HL-60 (cell line): ENCODE measurements around the gene ICA1L.

ENCODE experiments used
- DNase-seq, 2 experiments: peaks; one replicate each; pipeline ENCODE4 v3.0.0-alpha.2; 2010 to 2020; ENCODE audit warnings: low read depth in 1 of 2, low spot score in 1 of 2
- H3K27ac ChIP-seq: fragments of 250-450 bp; sonication (Bioruptor Pico); replicated peaks from 2 replicates; pipeline ENCODE4 v1.5.1; 2020; ENCODE audit warnings: mild to moderate bottlenecking, moderate library complexity
- H3K27me3 ChIP-seq: fragments of 250-450 bp; sonication (Bioruptor Pico); 2 replicates; pipeline ENCODE4 v1.5.1; 2021; ENCODE audit warnings: mild to moderate bottlenecking, moderate library complexity; ENCODE audit not compliant: insufficient read depth, poor library complexity, severe bottlenecking
- H3K4me3 ChIP-seq: replicated peaks from 2 replicates; pipeline ENCODE4 v1.5.1; 2011; ENCODE audit warnings: mild to moderate bottlenecking, control low read depth, low read length; ENCODE audit not compliant: insufficient read depth
- GABPA ChIP-seq: IDR thresholded peaks from 2 replicates; pipeline ENCODE4 v1.6.1; 2012; ENCODE audit warnings: low read depth
- POLR2AphosphoS5 ChIP-seq: IDR thresholded peaks from 2 replicates; pipeline ENCODE4 v1.6.1; 2012; ENCODE audit warnings: low read depth
- REST ChIP-seq: IDR thresholded peaks from 2 replicates; pipeline ENCODE4 v1.6.1; 2012; ENCODE audit warnings: low read depth; ENCODE audit not compliant: insufficient replicate concordance
- SPI1 ChIP-seq: IDR thresholded peaks from 2 replicates; pipeline ENCODE4 v1.6.1; 2012; ENCODE audit warnings: low read depth, mild to moderate bottlenecking, borderline replicate concordance
- TF ChIP-seq, protein P1 (sequence below): IDR thresholded peaks from one replicate; pipeline ENCODE4 v1.5.1; 2011; ENCODE audit warnings: low read length, control low read depth, inconsistent platforms; ENCODE audit not compliant: insufficient read depth

Gene ICA1L

GRCh38 chr2:202815548-202816360 is 55.8 kb downstream of the ICA1L start:
- DNase-seq: no peak
- Histone ChIP-seq H3K4me3 (no peak overlapping the region), H3K27me3 (no peaks in the 10 kb centered on the region), H3K27ac (no peak overlapping the region)
- TF ChIP-seq GABPA: no peak
- TF ChIP-seq, protein P1, sequence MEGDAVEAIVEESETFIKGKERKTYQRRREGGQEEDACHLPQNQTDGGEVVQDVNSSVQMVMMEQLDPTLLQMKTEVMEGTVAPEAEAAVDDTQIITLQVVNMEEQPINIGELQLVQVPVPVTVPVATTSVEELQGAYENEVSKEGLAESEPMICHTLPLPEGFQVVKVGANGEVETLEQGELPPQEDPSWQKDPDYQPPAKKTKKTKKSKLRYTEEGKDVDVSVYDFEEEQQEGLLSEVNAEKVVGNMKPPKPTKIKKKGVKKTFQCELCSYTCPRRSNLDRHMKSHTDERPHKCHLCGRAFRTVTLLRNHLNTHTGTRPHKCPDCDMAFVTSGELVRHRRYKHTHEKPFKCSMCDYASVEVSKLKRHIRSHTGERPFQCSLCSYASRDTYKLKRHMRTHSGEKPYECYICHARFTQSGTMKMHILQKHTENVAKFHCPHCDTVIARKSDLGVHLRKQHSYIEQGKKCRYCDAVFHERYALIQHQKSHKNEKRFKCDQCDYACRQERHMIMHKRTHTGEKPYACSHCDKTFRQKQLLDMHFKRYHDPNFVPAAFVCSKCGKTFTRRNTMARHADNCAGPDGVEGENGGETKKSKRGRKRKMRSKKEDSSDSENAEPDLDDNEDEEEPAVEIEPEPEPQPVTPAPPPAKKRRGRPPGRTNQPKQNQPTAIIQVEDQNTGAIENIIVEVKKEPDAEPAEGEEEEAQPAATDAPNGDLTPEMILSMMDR: no peak
- TF ChIP-seq REST: no peak
- no peak for TF ChIP-seq SPI1
- no peak for TF ChIP-seq POLR2AphosphoS5

- no peak overlapping the region for H3K4me3 ChIP-seq
- no peak for TF ChIP-seq POLR2AphosphoS5
- no peak for TF ChIP-seq SPI1
- TF ChIP-seq, protein P1: no peak
- TF ChIP-seq REST: no peak
- no peak for TF ChIP-seq GABPA
- no peaks in the 10 kb centered on the region for H3K27me3 ChIP-seq
- DNase-seq: no peak
- H3K27ac ChIP-seq: no peak overlapping the region
Observed at GRCh38 chr2:202814226-202814625, 57.3 kb downstream of the ICA1L start.

- no peaks in the 10 kb centered on the region for H3K27me3 ChIP-seq
- TF ChIP-seq, protein P1: no peak
- TF ChIP-seq REST: no peak
- no peak for TF ChIP-seq SPI1
- no peak for TF ChIP-seq POLR2AphosphoS5
- no peak for TF ChIP-seq GABPA
- no peak overlapping the region for H3K27ac ChIP-seq
- H3K4me3 ChIP-seq: no peak overlapping the region
- DNase-seq: no peak
Observed at GRCh38 chr2:202813387-202813786, 58.2 kb downstream of the ICA1L start.
